Activated CD4-positive, alpha-beta T cell treated with anti-CD3 and anti-CD28 coated beads, Interleukin-2, amount 50 U/mL, for 48 hours (primary cell): ENCODE measurements around the gene PROSER3.
"Not testable (repeated sequence)": the region's sequence is repeated elsewhere in the genome, so short reads cannot be mapped to it uniquely, and the experiment has no call there.

Experiments used
- DNase-seq, 2 experiments: peaks; one replicate each; pipeline ENCODE4 v3.0.0-alpha.2; 2020

Gene PROSER3

DNA sequence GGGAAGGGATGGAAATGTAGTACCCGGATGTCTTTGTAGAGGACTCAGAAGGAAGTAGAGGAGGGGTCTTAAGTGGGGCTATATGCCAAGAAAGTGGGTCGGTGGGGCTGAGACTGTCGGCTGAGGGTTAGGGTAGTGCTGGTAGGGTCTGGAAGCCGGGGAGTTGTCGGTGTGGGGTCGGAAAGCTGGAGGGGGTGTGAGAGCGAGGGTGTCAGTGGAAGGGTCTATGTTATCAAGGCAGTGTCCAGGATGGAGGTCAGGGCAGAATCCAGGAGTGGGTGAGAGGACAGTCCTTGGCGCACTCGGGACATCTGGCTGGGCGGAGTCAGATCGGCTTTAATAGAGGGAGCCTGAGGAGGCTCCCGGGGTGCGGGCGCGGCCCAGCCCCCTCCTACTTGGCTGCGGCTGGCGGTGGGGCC lies 2.8 kb upstream of the PROSER3 start:
- no peak for DNase-seq

GRCh38 chr19:35755550-35756376 lies 2.2 kb upstream of the PROSER3 start:
- peak; percentile 54 to 62 for DNase-seq

DNA sequence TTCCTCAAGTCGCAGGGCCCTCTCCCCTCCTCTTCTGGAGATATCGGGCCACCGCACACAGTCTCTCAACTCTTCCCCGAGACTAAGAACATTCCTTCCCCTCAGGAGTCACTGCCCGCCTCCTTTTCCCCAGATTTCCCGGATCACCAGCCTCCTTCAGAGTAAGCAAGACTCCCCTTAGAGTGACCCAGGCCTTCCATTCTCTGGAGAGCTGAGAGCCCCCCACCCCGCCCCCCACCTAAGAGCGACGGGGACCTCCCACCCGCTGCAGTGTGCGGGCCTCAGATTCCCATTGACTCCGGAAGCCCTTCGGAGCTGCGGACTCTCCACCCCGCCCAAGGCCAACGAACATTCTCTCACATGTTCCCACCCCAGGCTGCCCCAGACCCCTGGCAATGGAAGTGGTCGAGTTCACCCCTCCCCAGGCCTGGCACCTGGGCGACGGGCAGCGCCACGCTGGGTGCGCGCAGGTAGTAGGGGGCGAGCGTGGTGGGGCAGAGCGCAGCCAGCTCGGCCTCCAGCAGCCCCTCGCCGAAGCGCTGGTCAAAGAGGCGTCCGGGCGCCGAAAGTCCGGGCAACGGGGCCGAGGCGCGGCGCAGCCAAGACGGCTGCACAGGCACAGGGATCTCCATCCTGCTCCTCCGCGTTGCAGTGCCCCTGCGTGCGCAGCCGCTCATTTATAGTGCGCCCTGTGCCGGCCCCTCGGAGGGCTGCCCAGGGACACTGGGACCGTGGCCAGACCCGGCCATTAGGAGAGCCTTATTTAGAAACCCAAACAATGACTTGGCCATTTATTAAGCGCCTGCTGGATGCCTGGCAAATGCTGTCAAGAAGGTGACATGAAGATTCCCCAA lies 1.4 kb upstream of the PROSER3 start, which contains the start of gene HSPB6:
Gene HSPB6 (minus strand): TSS at position 653 of the 854 bp plus-strand sequence. CDS start 21 bp downstream, at position 632.
- DNase-seq, result no peak

GRCh38 chr19:35757231-35757748 lies 686 bp upstream of the PROSER3 start:
- DNase-seq, result peak; percentile 31 to 47

GRCh38 chr19:35759697-35760096 lies 1.7 kb downstream of the PROSER3 start:
- no peak for DNase-seq

GRCh38 chr19:35760711-35761349 lies 2.9 kb downstream of the PROSER3 start:
- DNase-seq, result no peak

- no peak for DNase-seq
Measured at GRCh38 chr19:35764432-35765315, 6.7 kb downstream of the PROSER3 start.

- DNase-seq, result no peak
Measured at GRCh38 chr19:35766571-35767104, 8.7 kb downstream of the PROSER3 start.

DNA sequence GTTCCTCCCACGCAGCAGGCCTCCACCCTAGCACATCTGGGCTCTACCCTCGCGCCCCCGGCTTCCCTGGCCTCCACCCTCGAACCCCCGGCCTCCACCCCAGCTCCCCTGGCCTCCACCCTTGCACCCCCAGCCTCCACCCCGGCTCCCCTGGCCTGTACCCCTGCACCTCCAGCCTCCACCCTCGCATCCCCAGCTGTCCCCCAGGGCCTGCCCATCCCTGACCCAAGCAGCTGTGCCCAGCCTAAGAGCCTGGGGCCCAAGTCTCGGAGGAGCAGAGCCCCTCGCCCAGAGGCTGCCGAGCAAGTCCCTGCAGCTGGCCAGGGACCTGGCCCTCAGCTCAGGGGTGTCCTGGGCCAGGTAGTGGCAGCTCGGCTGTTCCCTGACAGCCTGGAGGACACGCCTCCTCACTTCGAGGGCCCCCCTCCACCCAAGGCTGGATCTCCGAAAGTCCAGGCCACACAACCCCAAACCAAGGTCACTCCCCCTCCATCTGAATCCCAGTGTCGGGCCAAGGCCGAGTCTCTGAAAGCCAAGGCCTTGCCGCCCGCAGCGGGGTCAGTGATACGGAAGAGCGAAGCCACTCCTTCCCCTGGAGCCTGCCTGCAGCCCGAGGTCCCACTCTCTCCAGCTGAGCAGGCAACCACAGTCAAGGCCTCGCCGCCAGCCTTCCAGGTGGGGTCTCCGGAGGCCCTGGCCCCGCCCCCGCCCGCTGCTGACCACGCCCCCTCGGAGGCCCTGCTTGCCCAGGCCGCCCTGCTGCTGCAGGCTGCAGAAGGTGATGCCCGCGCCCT lies 9.5 kb downstream of the PROSER3 start:
- no peak for DNase-seq

DNA sequence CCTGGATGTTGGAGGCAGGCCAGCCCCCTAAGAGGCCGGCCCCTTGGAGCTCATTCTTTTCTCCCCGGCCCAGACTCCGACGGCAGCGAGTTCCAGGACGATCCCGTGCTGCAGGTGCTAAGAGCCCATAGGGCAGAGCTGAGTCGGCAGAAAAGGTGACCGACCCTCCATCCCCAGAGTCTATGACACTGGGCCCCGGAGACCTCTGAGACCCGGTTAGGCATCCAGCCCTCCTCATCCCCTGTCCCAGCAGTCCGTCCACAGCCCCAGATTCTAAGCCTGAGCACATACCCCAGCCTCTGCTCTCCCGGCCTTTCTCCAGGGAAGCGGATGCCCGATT lies 10.1 kb downstream of the PROSER3 start:
- DNase-seq, result no peak

- DNase-seq, result not testable (repeated sequence)
Measured at GRCh38 chr19:35772362-35772761, 14.4 kb downstream of the PROSER3 start.

GRCh38 chr19:35773020-35773806 lies 15.2 kb downstream of the PROSER3 start:
- no peak for DNase-seq

- DNase-seq, result no peak
Measured at GRCh38 chr19:35774274-35775045, 16.5 kb downstream of the PROSER3 start.

GRCh38 chr19:35775046-35775297 lies 17.0 kb downstream of the PROSER3 start:
- DNase-seq, result no peak

DNA sequence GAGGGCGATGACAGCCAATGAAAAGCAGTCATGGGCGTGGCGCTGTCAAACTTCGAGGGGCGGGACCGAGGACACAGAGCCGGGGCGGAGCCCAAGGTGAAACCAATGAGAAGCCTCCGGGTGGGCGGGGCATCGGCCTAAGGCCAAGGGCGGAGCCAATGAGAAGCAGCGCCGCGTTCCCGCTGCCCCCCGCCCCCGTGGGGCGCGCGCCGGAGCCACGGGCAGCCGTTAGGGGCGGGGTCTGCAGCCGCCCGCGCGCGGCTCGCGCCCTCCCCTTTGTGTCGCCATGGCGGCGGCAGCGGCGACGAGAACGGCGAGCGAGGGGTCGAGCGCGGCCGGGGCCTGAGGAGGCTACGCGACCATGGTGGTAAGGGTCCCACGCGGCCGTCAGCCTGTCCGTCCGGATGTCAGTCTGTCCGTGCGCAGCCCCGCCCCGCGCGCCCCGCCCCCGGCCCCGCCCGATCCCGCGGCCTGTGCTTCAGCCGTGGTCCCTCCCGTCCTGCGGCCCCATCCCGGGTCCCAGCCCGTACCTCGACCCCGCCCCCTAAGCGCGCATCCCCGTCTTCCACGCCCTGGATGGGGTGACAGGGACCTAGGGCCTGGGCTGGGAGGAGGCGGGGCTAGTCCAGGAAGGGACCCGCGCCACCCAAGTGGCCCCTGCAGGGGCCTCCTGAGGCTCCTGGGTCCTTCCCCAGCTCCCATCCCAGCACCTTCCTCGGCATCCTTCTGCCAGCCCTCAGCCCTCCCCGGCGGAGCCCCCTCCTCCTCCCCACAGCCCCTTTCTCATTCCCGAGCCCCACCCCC lies 17.5 kb downstream of the PROSER3 start, which contains the start of gene ARHGAP33:
Gene ARHGAP33 (plus strand): TSS at position 267 of the 804 bp plus-strand sequence. CDS start 95 bp downstream, at position 362.
- peak; percentile 100 for DNase-seq

DNA sequence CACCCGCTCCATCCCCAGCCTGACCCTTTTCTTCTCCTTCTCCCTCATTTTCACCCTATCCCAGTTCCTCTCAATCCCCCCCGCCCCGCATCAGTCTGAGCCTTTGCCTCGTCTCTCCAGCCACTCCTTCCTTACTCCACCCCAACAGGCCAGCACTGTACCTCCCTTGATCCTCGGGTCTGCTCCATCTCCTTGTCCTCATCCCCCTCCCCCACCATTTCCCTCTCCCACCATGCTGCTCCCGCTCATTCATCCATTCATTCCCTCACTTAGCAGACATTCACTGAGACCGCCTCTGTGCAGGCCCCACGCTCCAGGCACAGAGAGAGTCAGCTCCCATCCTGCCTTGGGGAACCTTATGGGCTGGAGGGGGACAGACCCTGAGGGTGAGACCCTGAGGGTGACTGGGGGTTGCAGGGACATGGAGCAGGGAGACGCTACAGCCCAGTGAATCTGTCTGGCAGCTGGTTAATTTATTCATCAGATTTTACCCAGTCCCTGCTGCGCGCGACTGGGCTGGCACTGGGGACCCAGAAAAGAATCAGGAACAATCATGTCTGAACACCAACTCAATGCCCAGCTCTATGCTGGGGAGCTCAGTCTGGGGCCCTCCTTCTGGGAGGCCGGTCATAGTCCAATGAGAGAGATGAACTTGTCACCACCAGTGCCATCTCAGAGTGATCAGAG lies 18.3 kb downstream of the PROSER3 start:
- DNase-seq, result no peak

DNA sequence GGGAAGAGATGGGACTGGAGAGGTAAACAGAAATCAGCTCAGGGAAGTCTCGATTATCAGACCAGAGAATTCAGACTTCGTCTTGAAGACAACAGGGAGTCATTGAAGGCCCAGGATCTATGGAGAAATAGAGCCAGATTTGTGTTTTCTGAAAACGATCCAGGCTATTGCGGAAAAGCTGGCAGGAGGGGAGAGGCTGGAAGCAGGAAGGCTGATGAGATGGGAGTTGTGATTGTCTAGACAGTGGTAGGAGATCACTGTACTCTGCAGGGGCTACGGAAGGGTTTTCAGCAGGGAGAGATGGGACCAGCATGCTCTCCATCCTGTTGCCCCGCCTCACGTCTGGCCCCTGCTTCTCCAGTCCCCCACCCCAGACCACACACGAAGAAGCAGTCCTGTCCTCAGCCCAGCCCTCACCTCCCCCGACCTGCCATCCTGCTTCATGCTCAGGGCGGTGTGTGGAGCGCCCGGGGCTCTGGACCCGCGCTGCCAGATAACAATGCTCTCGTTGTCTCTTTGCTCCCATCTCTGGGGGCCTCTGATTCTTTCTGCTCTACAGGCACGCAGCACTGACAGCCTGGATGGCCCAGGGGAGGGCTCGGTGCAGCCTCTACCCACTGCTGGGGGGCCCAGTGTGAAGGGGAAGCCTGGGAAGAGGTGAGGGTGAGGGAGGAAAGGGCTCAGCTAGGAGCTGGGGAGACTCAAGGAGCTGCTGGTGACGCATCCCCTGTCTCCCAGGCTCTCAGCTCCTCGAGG lies 19.3 kb downstream of the PROSER3 start:
- no peak for DNase-seq
